Stomach (tissue), 4 donors: ENCODE measurements around the gene CTRL.

Experiments
- POLR2A ChIP-seq, 4 donors: fragments of 450-650 bp; IDR thresholded peaks; one replicate each; pipeline ENCODE4 v1.6.1; 2016; ENCODE audit warnings: antibody characterized with exemption in 4 of 4, control low read depth in 2 of 4, mild to moderate bottlenecking in 1 of 4, moderate library complexity in 1 of 4
- POLR2AphosphoS5 ChIP-seq, 3 donors: sonication (generic); formaldehyde crosslinking; IDR thresholded peaks; one replicate each; pipeline ENCODE4 v1.6.1; 2016; ENCODE audit warnings: antibody characterized with exemption in 3 of 3

- TF ChIP-seq POLR2AphosphoS5 (IDR thresholded peaks at IDR 0.05) (no peak), POLR2A (IDR thresholded peaks at IDR 0.05) (no peak)
Observed at GRCh38 chr16:67949645-67950044, 18.0 kb upstream of the CTRL start.
